ENCODE data around the gene ADAMTS18. TPM values are rescaled to one million over a fixed set of nuclear protein-coding genes. Genes with fewer than 3 reads are reported as not detected.

ADAMTS18 gene
- total RNA-seq, 1 donor from 2014 or later = 14.5 TPM

- DNase-seq (ENCODE audit: extremely low read depth, low read depth, low spot score) = no peak
Measured at GRCh38 chr16:77233799-77234519, 200.9 kb downstream of the ADAMTS18 start.

Other genes with a start within 250 kb of the ADAMTS18 start
- gene MON1B, start 243.8 kb downstream of the ADAMTS18 start, total RNA-seq = 30.2 and 38.4 TPM in 2 replicates
- 2.1 and 11.6 TPM in 2 replicates for gene SYCE1L, start 235.6 kb downstream of the ADAMTS18 start, total RNA-seq

All from glomerular endothelial cell (primary cell).